ENCODE data around the gene CYREN.

Gene CYREN

DNA sequence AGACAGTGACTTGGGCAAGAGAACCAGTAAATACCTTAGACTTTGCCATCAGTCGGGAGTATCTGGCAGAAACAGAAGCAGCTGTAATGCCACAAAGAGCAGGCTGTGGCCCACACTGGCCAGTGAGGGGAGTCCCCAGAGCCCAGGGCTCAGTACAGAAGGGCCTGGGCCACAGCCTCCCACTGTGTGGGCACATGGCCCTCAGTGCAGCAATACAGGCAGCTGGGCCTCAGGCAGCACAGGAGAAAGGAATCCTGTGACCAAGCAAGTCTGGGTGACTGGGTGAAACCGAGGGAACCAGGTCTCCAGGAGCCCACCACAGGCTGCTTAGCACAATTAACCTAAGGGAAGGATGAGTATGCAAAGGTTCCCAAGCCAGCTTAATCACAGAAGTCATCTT, 26.8 kb upstream of the CYREN start:
- no peak for DNase-seq (ENCODE audit: low read depth)

- DNase-seq (ENCODE audit: low read depth) = no peak
Observed at GRCh38 chr7:135195968-135196629, 25.6 kb upstream of the CYREN start.

- DNase-seq (ENCODE audit: low read depth) = no peak
Observed at GRCh38 chr7:135195156-135195555, 24.6 kb upstream of the CYREN start.

GRCh38 chr7:135194494-135195095, 24.1 kb upstream of the CYREN start:
- DNase-seq (ENCODE audit: low read depth) = no peak

DNA sequence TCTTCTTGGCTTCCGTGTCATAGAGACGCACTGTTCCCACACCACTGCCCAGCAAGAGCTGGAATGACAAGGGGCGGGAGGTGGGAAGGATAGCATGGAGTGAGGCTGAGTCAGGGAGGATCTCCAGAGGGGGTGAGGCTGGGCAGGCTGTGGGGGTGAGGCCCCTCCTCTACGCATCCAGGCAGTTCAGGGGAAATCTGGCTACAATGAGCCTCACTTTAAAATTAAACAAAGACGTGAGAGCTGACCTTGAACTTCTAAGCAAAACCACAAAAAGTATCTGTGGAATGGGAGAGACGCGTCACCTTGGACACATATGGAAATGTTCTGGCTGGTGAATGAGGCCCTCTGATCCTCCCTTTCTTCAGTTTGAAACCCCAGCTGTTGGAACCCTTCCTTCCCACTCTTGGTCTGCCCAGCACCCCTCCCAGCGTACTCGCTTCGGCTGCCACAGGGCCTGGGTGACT, 23.1 kb upstream of the CYREN start:
- no peak for DNase-seq (ENCODE audit: low read depth)

- no peak for DNase-seq (ENCODE audit: low read depth)
Observed at GRCh38 chr7:135192914-135193536, 22.5 kb upstream of the CYREN start.

DNA sequence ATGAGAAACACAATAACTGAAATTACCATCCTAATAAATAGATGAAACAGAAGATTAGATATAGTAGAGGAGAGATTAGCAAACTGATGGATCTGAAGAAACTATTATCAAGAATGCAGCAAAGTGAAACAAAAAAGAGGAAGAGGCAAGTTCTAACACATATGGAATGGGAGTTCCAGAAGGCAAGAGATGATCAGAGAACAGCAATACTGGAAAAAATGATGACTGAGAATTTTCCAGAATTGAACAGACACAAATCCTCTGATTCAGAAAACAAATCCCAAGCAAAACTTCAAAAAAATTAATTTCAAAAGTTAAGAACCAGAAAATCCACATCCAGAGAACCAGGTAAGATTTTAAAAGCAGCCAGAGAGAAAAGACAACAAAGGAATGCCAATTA, 20.2 kb upstream of the CYREN start:
- no peak for DNase-seq (ENCODE audit: low read depth)

GRCh38 chr7:135189961-135190360, 19.5 kb upstream of the CYREN start:
- DNase-seq (ENCODE audit: low read depth) = no peak

- DNase-seq (ENCODE audit: low read depth) = no peak
Observed at GRCh38 chr7:135189221-135189662, 18.7 kb upstream of the CYREN start.

DNA sequence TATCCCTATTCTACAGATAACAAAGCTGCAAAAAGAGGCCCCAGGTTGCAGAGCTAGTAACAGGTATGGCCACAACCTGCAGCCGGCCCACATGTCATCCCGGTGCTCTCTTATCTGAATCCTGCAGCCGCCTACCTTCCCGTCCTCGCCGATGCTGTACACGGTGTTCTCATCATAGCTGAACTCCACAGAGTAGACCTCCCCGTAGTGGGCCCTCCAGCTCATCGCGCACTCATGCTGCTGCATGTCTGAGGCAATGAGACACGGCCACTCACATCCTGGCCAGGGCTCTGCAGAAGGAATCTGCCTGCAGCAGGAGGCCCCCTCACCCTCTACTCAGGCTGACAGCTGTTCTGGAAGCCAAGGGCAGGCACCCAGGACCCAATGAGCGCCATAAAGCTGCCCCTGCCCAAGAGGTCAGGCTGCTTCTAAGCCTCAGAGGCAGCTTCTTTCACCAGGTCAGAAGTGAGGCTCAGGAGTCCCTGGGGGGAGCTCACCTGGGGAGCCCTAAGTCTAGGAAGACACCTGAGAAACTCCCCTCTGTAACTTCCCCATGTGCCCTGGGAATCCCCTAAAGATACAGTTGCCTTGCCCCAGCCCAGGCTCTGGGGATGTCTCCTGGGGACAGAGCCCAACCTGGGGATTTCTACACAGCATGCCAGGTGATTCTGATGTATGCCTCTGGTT, 17.9 kb upstream of the CYREN start:
- DNase-seq (ENCODE audit: low read depth) = no peak

GRCh38 chr7:135186841-135187253, 16.3 kb upstream of the CYREN start:
- no peak for DNase-seq (ENCODE audit: low read depth)

- DNase-seq (ENCODE audit: low read depth) = no peak
Observed at GRCh38 chr7:135186261-135186540, 15.7 kb upstream of the CYREN start.

DNA sequence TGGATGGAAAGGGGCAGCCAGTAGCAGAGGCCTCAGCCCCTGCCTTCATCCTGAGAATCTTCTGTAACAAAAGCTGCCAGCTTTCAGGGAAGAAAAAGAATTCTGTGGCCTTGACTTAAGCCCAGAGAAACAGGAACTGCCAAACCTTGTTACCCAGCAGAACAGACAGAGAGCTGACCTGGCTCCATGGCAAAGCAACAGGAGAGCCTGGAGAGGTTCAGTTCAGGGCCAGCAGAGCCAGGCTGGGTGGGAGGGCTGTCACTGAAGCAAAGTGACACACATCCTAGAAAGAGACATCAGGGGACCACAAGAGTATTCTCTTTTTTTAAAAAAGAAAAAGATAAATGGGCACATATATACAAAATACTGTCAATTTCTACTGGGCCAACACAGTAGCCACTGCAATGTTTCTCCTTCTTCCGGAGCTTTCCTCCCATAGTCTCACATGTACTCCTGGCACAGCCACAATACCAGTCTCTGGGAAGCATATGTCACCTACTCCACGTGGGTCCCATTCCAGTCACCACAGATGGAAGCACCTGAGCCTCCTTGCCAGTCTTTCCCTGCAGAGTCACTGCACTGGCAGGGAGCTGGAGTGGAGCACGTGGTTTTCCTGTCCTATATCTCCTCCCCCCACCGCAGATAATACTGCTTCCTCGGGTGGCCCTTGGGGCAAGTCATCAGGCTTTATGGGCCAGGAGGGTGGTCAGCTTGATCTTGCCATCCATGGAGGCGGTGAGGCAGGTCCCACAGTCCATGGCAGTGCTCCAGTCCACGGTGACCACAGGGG, 15.2 kb upstream of the CYREN start:
- DNase-seq (ENCODE audit: low read depth) = no peak

- no peak for DNase-seq (ENCODE audit: low read depth)
Observed at GRCh38 chr7:135184254-135184841, 13.8 kb upstream of the CYREN start.

DNA sequence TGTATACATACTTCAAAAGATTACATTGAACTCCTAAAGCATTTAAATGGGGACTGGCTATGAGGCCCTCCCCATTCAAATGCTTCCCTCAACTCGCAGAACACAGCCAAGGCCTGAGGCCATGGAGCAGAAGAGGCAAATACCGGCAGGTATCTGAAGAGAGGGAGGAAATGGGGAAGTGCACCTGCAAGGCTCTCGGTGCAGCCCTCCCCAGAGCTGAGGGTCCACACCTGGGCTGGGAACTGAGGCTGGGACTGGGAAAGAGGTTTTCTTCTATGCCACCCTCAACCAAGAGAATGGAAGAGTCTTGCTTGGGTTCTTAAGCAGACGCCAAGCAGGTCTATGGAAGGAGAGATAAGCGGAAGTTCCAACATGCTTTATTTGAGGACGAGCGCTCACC, 13.0 kb upstream of the CYREN start:
- DNase-seq (ENCODE audit: low read depth) = no peak

DNA sequence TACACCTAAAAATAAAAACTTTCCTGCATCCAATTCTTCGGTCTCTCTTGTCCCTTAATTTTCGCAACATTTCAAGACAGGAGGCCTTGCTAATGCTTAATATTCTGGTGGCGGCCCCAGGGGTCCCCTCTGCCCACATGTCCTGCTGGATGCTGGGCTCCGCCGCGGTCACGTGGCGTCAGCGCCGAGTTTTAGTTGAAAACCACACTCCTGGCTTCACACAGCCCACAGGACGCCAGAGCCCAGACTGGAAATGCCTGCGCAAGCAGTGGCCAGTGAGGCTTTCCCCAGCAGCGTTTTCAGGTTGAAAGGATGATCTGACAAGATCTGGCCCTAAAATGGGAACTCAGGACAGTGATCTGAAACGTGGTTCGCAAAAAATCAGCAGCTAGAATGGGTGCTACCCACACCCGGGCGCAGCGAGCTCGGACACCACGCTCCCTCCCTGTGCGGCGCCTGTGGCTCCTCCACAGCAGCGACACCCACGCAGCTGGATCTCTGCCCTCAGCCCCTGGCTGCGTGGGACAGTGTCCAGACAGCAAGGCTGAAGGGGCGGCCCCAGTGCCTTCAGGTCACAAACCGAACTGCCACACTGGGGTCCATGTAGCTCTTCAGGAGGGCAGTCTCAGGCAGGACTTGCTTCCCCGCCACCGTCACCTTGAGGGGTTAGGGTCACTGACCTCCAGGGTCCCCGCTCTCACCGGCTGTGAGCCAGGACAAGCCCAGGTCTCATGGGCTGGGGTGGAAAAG, 11.6 kb upstream of the CYREN start:
- DNase-seq (ENCODE audit: low read depth) = no peak

- DNase-seq (ENCODE audit: low read depth) = no peak
Observed at GRCh38 chr7:135181261-135181928, 10.9 kb upstream of the CYREN start.

DNA sequence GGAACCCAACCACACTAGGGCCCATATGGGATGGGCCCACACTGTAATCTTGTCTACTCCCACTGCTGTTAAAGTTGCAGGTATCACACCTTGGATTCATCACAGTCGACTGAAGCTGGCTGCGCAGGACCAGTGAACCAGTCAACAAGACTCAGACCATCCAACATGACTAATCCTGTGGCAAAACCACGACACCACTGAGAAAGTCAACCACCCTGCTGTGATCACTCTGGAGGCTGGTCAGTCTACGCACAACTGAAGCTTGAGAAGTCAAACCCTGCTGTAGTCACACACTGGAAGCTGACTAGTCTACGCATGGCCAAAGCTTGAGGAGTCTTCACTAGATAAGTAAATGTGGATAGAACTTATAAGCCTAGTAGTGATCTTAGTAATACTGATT, 9.6 kb upstream of the CYREN start:
- DNase-seq (ENCODE audit: low read depth) = no peak

DNA sequence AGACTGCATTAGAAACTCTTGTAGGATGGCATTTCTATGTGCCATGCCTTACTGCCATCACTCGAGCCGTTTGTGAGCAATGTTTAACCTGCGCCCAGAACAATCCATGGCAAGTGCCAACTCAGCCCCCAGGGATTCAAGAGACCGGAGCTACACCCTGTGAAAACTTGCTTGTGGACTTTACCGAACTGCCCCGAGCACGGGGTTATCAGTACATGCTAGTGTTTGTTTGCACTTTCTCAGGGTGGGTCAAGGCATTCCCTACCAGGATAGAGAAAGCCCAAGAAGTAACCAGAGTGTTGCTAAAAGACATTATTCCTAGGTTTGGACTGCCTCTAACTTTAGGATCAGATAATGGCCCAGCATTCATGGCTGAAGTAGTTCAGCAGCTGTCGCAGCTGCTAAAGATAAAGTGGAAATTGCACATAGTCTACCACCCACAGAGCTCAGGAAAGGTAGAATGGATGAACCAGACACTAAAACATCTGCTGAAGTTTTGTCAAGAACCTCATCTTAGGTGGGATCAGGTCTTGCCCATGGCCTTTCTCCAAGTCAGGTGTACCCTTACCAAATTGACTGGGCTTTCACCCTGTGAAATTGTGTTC, 8.9 kb upstream of the CYREN start:
- DNase-seq (ENCODE audit: low read depth) = no peak

DNA sequence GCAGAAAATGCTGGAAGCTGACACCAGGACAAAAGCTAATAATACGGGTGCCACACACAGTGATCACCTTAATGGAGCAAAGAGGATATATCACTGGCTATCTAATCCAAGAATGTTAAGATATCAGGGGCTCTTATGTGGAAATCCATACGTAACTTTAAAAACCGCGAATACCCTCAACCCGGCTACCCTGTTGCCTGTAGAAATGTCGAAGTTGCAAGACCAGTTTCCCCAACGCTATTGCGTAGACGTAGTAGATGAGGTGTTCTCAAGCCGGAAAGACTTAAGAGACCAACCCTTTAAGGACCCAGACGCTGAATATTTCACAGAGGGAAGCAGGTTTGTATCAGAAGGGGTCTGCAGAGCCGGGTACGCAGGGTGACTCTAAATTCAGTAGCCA, 7.9 kb upstream of the CYREN start:
- DNase-seq (ENCODE audit: low read depth) = no peak

Measured in stimulated activated CD8-positive, alpha-beta memory T cell treated with anti-CD3 and anti-CD28 coated beads, Interleukin-12 subunit alpha, Interleukin-12 subunit beta, amount 100 ng/mL, for 4 hours (primary cell).